B cell (primary cell): ENCODE measurements around the gene IGFBP3. TPM values are rescaled to one million over a fixed set of nuclear protein-coding genes. Genes with fewer than 3 reads are reported as not detected.

Source experiments
- ATAC-seq: fragments of 200-7000 bp; cut with Tn5 transposase; one replicate; pipeline ENCODE4 v1.10.0; 2021; ENCODE audit warnings: low read depth, mild to moderate bottlenecking, moderate number of reproducible peaks, moderate library complexity
- CTCF ChIA-PET: fragments of 350-600 bp; sonication (Branson Sonifier 250); formaldehyde crosslinking; loops from one replicate; lab custom pipeline; 2021; ENCODE audit warnings: antibody characterized with exemption, inconsistent platforms; lab: Charles Lee
- POLR2A ChIA-PET: fragments of 350-600 bp; sonication (Branson Sonifier 250); formaldehyde crosslinking; loops from one replicate; lab custom pipeline; 2021; ENCODE audit warnings: antibody characterized with exemption; lab: Charles Lee
- DNase-seq: peaks from one replicate; pipeline ENCODE4 v3.0.0; 2013
- H2AFZ ChIP-seq: 2 replicates; pipeline ENCODE4 v1.6.1; 2012; ENCODE audit warnings: mild to moderate bottlenecking, low read depth, low read length; ENCODE audit not compliant: insufficient read depth, poor library complexity, severe bottlenecking
- H3K27ac ChIP-seq, 2 donors: 1 replicate in 1 of 2; 2 replicates in 1 of 2; pipeline ENCODE4 v1.5.1; 2012 to 2013; ENCODE audit warnings: low read length in 2 of 2, mild to moderate bottlenecking in 2 of 2, moderate library complexity in 1 of 2
- H3K27me3 ChIP-seq, 4 experiments: fragments of 200-600 bp in 1 of 4; sonication (generic) in 1 of 4; replicated peaks in 1 of 4; 1 replicate in 2 of 4; 2 replicates in 2 of 4; pipeline versions ENCODE4 v1.6.1 to v1.7.0; 2013 to 2016; ENCODE audit warnings: low read length in 3 of 4, mild to moderate bottlenecking in 2 of 4, mixed read lengths in 1 of 4, moderate library complexity in 1 of 4; ENCODE audit not compliant: insufficient read depth in 4 of 4, control insufficient read depth in 3 of 4; ENCODE audit errors: control extremely low read depth in 1 of 4
- H3K36me3 ChIP-seq, 2 experiments: replicated peaks in 1 of 2; 1 replicate in 1 of 2; 2 replicates in 1 of 2; pipeline versions ENCODE4 v1.6.1 to v1.7.1; 2013; ENCODE audit warnings: low read length in 1 of 2; ENCODE audit not compliant: insufficient read depth in 2 of 2, control insufficient read depth in 1 of 2; ENCODE audit errors: control extremely low read depth in 1 of 2, extremely low read depth in 1 of 2
- H3K4me1 ChIP-seq, 2 donors: fragments of 200-600 bp in 1 of 2; sonication (generic) in 1 of 2; 1 replicate in 1 of 2; 2 replicates in 1 of 2; pipeline versions ENCODE4 v1.5.1 to v1.6.1; 2013 to 2017; ENCODE audit warnings: low read length in 2 of 2; ENCODE audit not compliant: control insufficient read depth in 2 of 2, insufficient read depth in 2 of 2
- H3K4me2 ChIP-seq: replicated peaks from 2 replicates; pipeline ENCODE3; 2012; ENCODE audit warnings: mild to moderate bottlenecking, low read depth, low read length; ENCODE audit not compliant: poor library complexity, severe bottlenecking
- H3K4me3 ChIP-seq, 5 experiments: fragments of 200-600 bp in 1 of 5; sonication (generic) in 1 of 5; 1 replicate in 3 of 5; 2 replicates in 2 of 5; pipeline versions ENCODE4 v1.5.1 to v1.7.0; 2011 to 2016; ENCODE audit warnings: low read length in 4 of 5, mild to moderate bottlenecking in 4 of 5, low read depth in 2 of 5, control low read depth in 1 of 5, moderate library complexity in 1 of 5; ENCODE audit not compliant: insufficient read depth in 1 of 5; ENCODE audit errors: control extremely low read depth in 1 of 5, extremely low read depth in 1 of 5
- H3K79me2 ChIP-seq: fragments of 200-600 bp; sonication (generic); one replicate; pipeline ENCODE4 v1.6.0; 2016; ENCODE audit warnings: low read length; ENCODE audit not compliant: control insufficient read depth, insufficient read depth
- H3K9ac ChIP-seq: fragments of 200-600 bp; sonication (generic); 2 replicates; pipeline ENCODE4 v1.6.1; 2017; ENCODE audit warnings: mild to moderate bottlenecking, low read length, moderate library complexity
- H3K9me3 ChIP-seq, 3 donors: one replicate each; pipeline versions ENCODE4 v1.6.1 to v1.7.1; 2013; ENCODE audit warnings: low read length in 2 of 3; ENCODE audit not compliant: control insufficient read depth in 2 of 3, insufficient read depth in 1 of 3; ENCODE audit errors: control extremely low read depth in 1 of 3
- H4K20me1 ChIP-seq: 2 replicates; pipeline ENCODE4 v1.6.0; 2012; ENCODE audit warnings: mild to moderate bottlenecking, low read length; ENCODE audit not compliant: insufficient read depth, control insufficient read depth, poor library complexity, severe bottlenecking
- H3K27ac Mint-ChIP-seq: one replicate; pipeline ENCODE4 v1.8.0; 2021; ENCODE audit warnings: mixed read lengths
- H3K27me3 Mint-ChIP-seq: one replicate; pipeline ENCODE4 v1.8.0; 2021; ENCODE audit warnings: mixed read lengths
- H3K4me1 Mint-ChIP-seq: one replicate; pipeline ENCODE4 v1.8.0; 2021; ENCODE audit warnings: mixed read lengths
- H3K4me3 Mint-ChIP-seq: one replicate; pipeline ENCODE4 v1.8.0; 2021; ENCODE audit warnings: mixed read lengths
- H3K9me3 Mint-ChIP-seq: one replicate; pipeline ENCODE4 v1.8.0; 2022; ENCODE audit warnings: mixed read lengths; ENCODE audit not compliant: insufficient read depth
- EZH2 ChIP-seq: IDR thresholded peaks from 2 replicates; pipeline ENCODE4 v1.6.1; 2012; ENCODE audit warnings: borderline replicate concordance, low read depth, mild to moderate bottlenecking, moderate library complexity, low read length; ENCODE audit not compliant: insufficient read depth, poor library complexity, severe bottlenecking
- WGBS: methylation state at CpG from one replicate; pipeline ENCODE4 v1.1.5; 2013; ENCODE audit warnings: missing lambda C conversion rate; ENCODE audit not compliant: insufficient coverage; 5-methylcytosine and 5-hydroxymethylcytosine counted together
- intact Hi-C: fragments of 100-400 bp; cut with micrococcal nuclease; formaldehyde crosslinking; loops from one replicate; pipeline ENCODE4 v1.10.0; 2022
- polyA plus RNA-seq: library from polyadenylated mRNA; depleted of rRNA; stranded (reverse); fragments of >200 nt; gene quantifications from 2 replicates; pipeline ENCODE4 v1.2.3, GENCODE V29; 2012
- total RNA-seq, 2 donors: library from RNA; stranded (reverse); fragments of 120-200 nt in 1 of 2; gene quantifications; 1 replicate in 1 of 2; 2 replicates in 1 of 2; pipeline versions ENCODE4 v1.2.3 to v1.2.4, GENCODE V29; 2013 to 2022
- TF ChIP-seq, protein P1 (sequence below): fragments of 200-600 bp; IDR thresholded peaks from one replicate; pipeline ENCODE4 v1.8.0; 2022; ENCODE audit warnings: antibody characterized with exemption, mild to moderate bottlenecking

IGFBP3 gene
- total and polyA plus RNA-seq, 2 donors (not counting 1 experiment from before 2014, with no cell fraction given), result not detected

DNA sequence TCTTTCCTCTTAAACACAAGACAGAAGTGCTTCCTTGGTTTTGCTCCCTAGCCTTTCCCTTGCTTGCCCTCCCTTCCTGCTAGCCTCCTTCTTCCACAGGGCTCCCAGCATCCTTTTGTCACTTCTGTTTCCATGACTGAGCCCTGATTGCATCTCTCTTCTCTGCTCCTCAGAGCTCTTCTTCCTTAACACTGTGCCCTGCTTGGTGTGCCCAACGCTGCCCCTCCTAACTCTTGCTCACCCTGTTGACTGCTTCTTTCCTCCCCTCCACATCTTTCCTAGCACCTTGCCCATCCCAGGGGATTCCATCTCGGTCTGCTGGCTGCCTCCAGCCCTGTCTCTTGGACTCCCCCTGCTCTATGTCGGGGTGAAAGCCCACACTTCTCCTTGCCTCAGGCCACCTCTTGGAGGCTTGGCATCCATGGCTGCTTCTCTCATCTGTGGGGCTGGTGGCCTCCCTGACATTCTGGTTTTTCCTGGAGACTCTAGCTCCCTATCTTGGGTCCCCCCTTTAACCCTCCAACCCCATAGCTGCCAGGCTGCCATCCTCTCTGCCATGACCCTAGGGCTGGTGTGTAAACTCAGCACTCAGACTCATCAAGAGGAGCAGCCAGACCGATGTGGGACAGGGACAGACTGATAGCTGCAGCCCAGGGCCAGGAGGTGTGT lies 26.9 kb downstream of the IGFBP3 start:
- no peaks in the 10 kb centered on the region for H4K20me1 ChIP-seq
- no peak overlapping the region for H3K4me2 ChIP-seq
- intact Hi-C loops, result no loop called here
- no peak for DNase-seq
- ATAC-seq, result no peak
- no peak overlapping the region for H3K9ac ChIP-seq
- H3K79me2 ChIP-seq, result no peaks in the 10 kb centered on the region
- no peaks in the 10 kb centered on the region for H3K9me3 Mint-ChIP-seq
- ChIA-PET CTCF (interaction anchor here (0.9 kb wide), 1 partner anchor 1276 kb away, joined by 4 read pairs; no protein-coding TSS in a partner anchor), POLR2A (no interaction called here)
- WGBS, result 65% methylated on average over 4 of the region's 4 CpGs
- TF ChIP-seq, protein P1, sequence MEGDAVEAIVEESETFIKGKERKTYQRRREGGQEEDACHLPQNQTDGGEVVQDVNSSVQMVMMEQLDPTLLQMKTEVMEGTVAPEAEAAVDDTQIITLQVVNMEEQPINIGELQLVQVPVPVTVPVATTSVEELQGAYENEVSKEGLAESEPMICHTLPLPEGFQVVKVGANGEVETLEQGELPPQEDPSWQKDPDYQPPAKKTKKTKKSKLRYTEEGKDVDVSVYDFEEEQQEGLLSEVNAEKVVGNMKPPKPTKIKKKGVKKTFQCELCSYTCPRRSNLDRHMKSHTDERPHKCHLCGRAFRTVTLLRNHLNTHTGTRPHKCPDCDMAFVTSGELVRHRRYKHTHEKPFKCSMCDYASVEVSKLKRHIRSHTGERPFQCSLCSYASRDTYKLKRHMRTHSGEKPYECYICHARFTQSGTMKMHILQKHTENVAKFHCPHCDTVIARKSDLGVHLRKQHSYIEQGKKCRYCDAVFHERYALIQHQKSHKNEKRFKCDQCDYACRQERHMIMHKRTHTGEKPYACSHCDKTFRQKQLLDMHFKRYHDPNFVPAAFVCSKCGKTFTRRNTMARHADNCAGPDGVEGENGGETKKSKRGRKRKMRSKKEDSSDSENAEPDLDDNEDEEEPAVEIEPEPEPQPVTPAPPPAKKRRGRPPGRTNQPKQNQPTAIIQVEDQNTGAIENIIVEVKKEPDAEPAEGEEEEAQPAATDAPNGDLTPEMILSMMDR, result no peak
- TF ChIP-seq EZH2, result no peak
- peaks cover 63% of the 10 kb centered on the region for H3K27me3 Mint-ChIP-seq
- H3K4me1 ChIP-seq, result no peaks in the 10 kb centered on the region
- H3K27ac Mint-ChIP-seq, result no peak overlapping the region
- H3K4me3 Mint-ChIP-seq, result no peak overlapping the region
- H3K27ac ChIP-seq, result no peak overlapping the region
- H3K36me3 ChIP-seq, result no peaks in the 10 kb centered on the region
- no peaks in the 10 kb centered on the region for H3K9me3 ChIP-seq
- H2AFZ ChIP-seq, result no peak overlapping the region
- H3K4me3 ChIP-seq, result no peak overlapping the region
- peaks cover 0 to 27% (median 21%) of the 10 kb centered on the region in 4 experiments for H3K27me3 ChIP-seq
- peaks cover 2% of the 10 kb centered on the region for H3K4me1 Mint-ChIP-seq

DNA sequence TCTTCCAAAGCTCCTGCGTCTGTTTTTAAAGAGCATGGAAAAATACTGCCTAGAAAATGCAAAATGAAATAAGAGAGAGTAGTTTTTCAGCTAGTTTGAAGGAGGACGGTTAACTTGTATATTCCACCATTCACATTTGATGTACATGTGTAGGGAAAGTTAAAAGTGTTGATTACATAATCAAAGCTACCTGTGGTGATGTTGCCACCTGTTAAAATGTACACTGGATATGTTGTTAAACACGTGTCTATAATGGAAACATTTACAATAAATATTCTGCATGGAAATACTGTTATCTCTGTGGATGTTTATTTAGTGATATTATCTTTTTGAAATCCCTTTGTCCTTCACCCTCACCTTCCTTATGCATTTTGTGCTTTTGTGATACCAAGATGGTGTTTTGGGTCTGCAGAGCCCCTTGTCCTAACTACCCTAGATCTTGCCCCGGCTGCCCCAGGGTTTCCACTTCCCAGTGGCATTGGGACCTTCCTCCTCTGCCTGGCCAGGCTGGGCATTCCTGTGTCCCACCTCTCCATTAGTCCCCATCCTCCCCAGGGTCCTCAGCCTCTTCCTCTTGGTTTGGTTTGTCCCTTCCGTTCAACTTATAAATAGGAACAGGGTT lies 27.6 kb downstream of the IGFBP3 start:
- no peak overlapping the region for H3K27ac Mint-ChIP-seq
- no peak for DNase-seq
- H3K9me3 Mint-ChIP-seq, result no peaks in the 10 kb centered on the region
- intact Hi-C loops, result no loop called here
- no peak overlapping the region for H3K4me3 ChIP-seq
- H3K9ac ChIP-seq, result no peak overlapping the region
- H3K27me3 ChIP-seq, result peaks cover 0 to 29% (median 22%) of the 10 kb centered on the region in 4 experiments
- H3K36me3 ChIP-seq, result no peaks in the 10 kb centered on the region
- no peak for ATAC-seq
- peaks cover 2% of the 10 kb centered on the region for H3K4me1 Mint-ChIP-seq
- no peak for TF ChIP-seq EZH2
- TF ChIP-seq, protein P1, result no peak
- no peaks in the 10 kb centered on the region for H3K79me2 ChIP-seq
- no peaks in the 10 kb centered on the region for H3K4me1 ChIP-seq
- CTCF ChIA-PET, result interaction anchor here (0.9 to 1.6 kb wide), 2 partner anchors 1276 to 1286 kb away, joined by 4 to 5 read pairs; no protein-coding TSS in a partner anchor
- H2AFZ ChIP-seq, result no peak overlapping the region
- H4K20me1 ChIP-seq, result no peaks in the 10 kb centered on the region
- no peak overlapping the region for H3K27ac ChIP-seq
- WGBS, result 52% methylated on average over 2 of the region's 5 CpGs
- H3K9me3 ChIP-seq, result no peaks in the 10 kb centered on the region
- POLR2A ChIA-PET, result no interaction called here
- no peak overlapping the region for H3K4me3 Mint-ChIP-seq
- peaks cover 65% of the 10 kb centered on the region for H3K27me3 Mint-ChIP-seq
- H3K4me2 ChIP-seq, result no peak overlapping the region
